OCI-LY7 (cell line): ENCODE measurements around the gene ZDHHC5. TPM values are rescaled to one million over a fixed set of nuclear protein-coding genes. Genes with fewer than 3 reads are reported as not detected.

Source experiments
- BruUV-seq: library from RNA; stranded (reverse); fragments of 400-500 nt; replicated peaks from 2 replicates; lab custom pipeline; 2021; lab: Mats Ljungman, UMichigan
- CTCF ChIA-PET: fragments of 300-600 bp; sonication (Branson Sonifier 250); formaldehyde crosslinking; loops from one replicate; lab custom pipeline; 2022; ENCODE audit warnings: antibody characterized with exemption; ENCODE audit not compliant: unreplicated experiment; lab: Charles Lee
- POLR2A ChIA-PET: fragments of 300-600 bp; sonication (Branson Sonifier 250); formaldehyde crosslinking; loops from one replicate; lab custom pipeline; 2022; ENCODE audit warnings: antibody characterized with exemption; lab: Charles Lee
- DNase-seq: peaks from one replicate; pipeline ENCODE4 v3.0.0-alpha.2; 2015; ENCODE audit warnings: low spot score
- H2AFZ ChIP-seq: fragments of 200-600 bp; sonication (generic), shearing (Covaris generic); 2 replicates; pipeline ENCODE4 v1.6.1; 2014; ENCODE audit warnings: mild to moderate bottlenecking, antibody characterized with exemption, low read length, moderate library complexity
- H3K27ac ChIP-seq: fragments of 200-600 bp; sonication (generic); 2 replicates; pipeline ENCODE4 v1.5.1; 2014; ENCODE audit warnings: mixed run types, low read depth, mild to moderate bottlenecking, moderate library complexity, low read length, inconsistent platforms; ENCODE audit not compliant: poor library complexity, severe bottlenecking
- H3K36me3 ChIP-seq: fragments of 200-600 bp; sonication (generic); 2 replicates; pipeline ENCODE4 v1.6.1; 2014; ENCODE audit warnings: mild to moderate bottlenecking, antibody characterized with exemption, low read length, moderate library complexity, mixed read lengths; ENCODE audit not compliant: insufficient read depth
- H3K4me1 ChIP-seq: fragments of 200-600 bp; sonication (generic); 2 replicates; pipeline ENCODE4 v1.5.1; 2014; ENCODE audit warnings: mild to moderate bottlenecking, low read length; ENCODE audit not compliant: insufficient read depth, poor library complexity, severe bottlenecking
- H3K4me2 ChIP-seq: fragments of 200-600 bp; sonication (generic); 2 replicates; pipeline ENCODE4 v1.6.1; 2014; ENCODE audit warnings: mild to moderate bottlenecking, low read length
- H3K4me3 ChIP-seq: fragments of 200-600 bp; sonication (generic); 2 replicates; pipeline ENCODE4 v1.5.1; 2014; ENCODE audit warnings: mild to moderate bottlenecking, low read depth, low read length; ENCODE audit not compliant: poor library complexity, severe bottlenecking
- H3K79me2 ChIP-seq: fragments of 200-600 bp; sonication (generic); 2 replicates; pipeline ENCODE4 v1.6.1; 2016; ENCODE audit warnings: low read depth, mild to moderate bottlenecking, low read length, moderate library complexity, mixed read lengths; ENCODE audit not compliant: insufficient read depth
- H3K9me2 ChIP-seq: fragments of 200-600 bp; sonication (generic); 2 replicates; pipeline ENCODE4 v1.6.1; 2016; ENCODE audit warnings: mild to moderate bottlenecking, low read length, mixed read lengths; ENCODE audit not compliant: insufficient read depth
- H3K9me3 ChIP-seq: fragments of 200-600 bp; sonication (generic); 2 replicates; pipeline ENCODE4 v1.6.1; 2014; ENCODE audit warnings: mild to moderate bottlenecking, mixed run types, low read length, mixed read lengths
- H4K20me1 ChIP-seq: fragments of 200-600 bp; sonication (generic); 2 replicates; pipeline ENCODE4 v1.6.1; 2014; ENCODE audit warnings: mild to moderate bottlenecking, antibody characterized with exemption, low read length, moderate library complexity, mixed read lengths; ENCODE audit not compliant: insufficient read depth
- EZH2phosphoT487 ChIP-seq: fragments of 200-600 bp; sonication (generic); IDR thresholded peaks from 2 replicates; pipeline ENCODE4 v1.6.1; 2018; ENCODE audit warnings: low read depth, borderline replicate concordance, mild to moderate bottlenecking, mixed run types, antibody characterized with exemption, low read length, moderate library complexity, mixed read lengths
- intact Hi-C: fragments of 100-400 bp; cut with micrococcal nuclease; formaldehyde crosslinking; loops from one replicate; pipeline ENCODE4 v1.10.0; 2022; ENCODE audit not compliant: unreplicated experiment
- total RNA-seq, 2 experiments: library from RNA; depleted of rRNA in 1 of 2; stranded (reverse); fragments of >200 nt in 1 of 2; shearing (Covaris generic) in 1 of 2; gene quantifications; 2 replicates each; pipeline ENCODE4 v1.2.3, GENCODE V29; 2014 to 2022
- TF ChIP-seq, protein P1 (sequence below): fragments of 200-600 bp; sonication (generic); conservative IDR thresholded peaks from 2 replicates; pipeline ENCODE4 v1.5.1; 2014; ENCODE audit warnings: mild to moderate bottlenecking, antibody characterized with exemption, low read length, moderate library complexity, mixed read lengths

The ZDHHC5 gene
- total RNA-seq, 2 experiments from 2014 or later = 27.5 to 57.4 TPM

- H4K20me1 ChIP-seq = peaks cover 6% of the 10 kb centered on the region; the same call in 1 of the 2 replicates
- no peak for DNase-seq
- peaks cover 20% of the 10 kb centered on the region for H3K4me1 ChIP-seq
- BruUV-seq = TSS peak; percentile 68
- peak overlapping the region; percentile 77 for H3K27ac ChIP-seq
- H3K4me2 ChIP-seq = peak overlapping the region; percentile 90
- peaks cover 22% of the 10 kb centered on the region for H3K79me2 ChIP-seq
- POLR2A ChIA-PET = interaction anchor here (0.6 to 1.2 kb wide), 5 partner anchors 15 to 690 kb away, joined by 3 to 6 read pairs (median 4); partner anchors contain the start of gene MED19
- peak overlapping the region; percentile 64; the same call in 1 of the 2 replicates for H2AFZ ChIP-seq
- TF ChIP-seq, protein P1, sequence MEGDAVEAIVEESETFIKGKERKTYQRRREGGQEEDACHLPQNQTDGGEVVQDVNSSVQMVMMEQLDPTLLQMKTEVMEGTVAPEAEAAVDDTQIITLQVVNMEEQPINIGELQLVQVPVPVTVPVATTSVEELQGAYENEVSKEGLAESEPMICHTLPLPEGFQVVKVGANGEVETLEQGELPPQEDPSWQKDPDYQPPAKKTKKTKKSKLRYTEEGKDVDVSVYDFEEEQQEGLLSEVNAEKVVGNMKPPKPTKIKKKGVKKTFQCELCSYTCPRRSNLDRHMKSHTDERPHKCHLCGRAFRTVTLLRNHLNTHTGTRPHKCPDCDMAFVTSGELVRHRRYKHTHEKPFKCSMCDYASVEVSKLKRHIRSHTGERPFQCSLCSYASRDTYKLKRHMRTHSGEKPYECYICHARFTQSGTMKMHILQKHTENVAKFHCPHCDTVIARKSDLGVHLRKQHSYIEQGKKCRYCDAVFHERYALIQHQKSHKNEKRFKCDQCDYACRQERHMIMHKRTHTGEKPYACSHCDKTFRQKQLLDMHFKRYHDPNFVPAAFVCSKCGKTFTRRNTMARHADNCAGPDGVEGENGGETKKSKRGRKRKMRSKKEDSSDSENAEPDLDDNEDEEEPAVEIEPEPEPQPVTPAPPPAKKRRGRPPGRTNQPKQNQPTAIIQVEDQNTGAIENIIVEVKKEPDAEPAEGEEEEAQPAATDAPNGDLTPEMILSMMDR = no peak
- TF ChIP-seq EZH2phosphoT487 = no peak
- H3K36me3 ChIP-seq = peaks cover 92% of the 10 kb centered on the region
- CTCF ChIA-PET = no interaction called here
- H3K9me2 ChIP-seq = no peaks in the 10 kb centered on the region
- peak overlapping the region; percentile 97 for H3K4me3 ChIP-seq
- intact Hi-C loops = loop anchor here (5.0 to 10.0 kb wide), 3 partner anchors 405 to 835 kb away; partner anchors contain the start of genes LPXN, P2RX3, SSRP1 and ZFP91
- no peaks in the 10 kb centered on the region for H3K9me3 ChIP-seq
Measured at GRCh38 chr11:57742087-57742452, 74.2 kb downstream of the ZDHHC5 start.

- Histone ChIP-seq H3K36me3 (peaks cover 79% of the 10 kb centered on the region), H3K27ac (no peak overlapping the region), H3K79me2 (peaks cover 22% of the 10 kb centered on the region), H4K20me1 (peaks cover 6% of the 10 kb centered on the region; the same call in 1 of the 2 replicates), H3K9me3 (no peaks in the 10 kb centered on the region), H3K4me3 (no peak overlapping the region), H3K4me1 (peaks cover 20% of the 10 kb centered on the region), H3K9me2 (no peaks in the 10 kb centered on the region), H2AFZ (no peak overlapping the region), H3K4me2 (no peak overlapping the region)
- BruUV-seq = no TSS peak
- no peak for DNase-seq
- intact Hi-C loops = loop anchor here (5.0 to 10.0 kb wide), 3 partner anchors 407 to 833 kb away; partner anchors contain the start of genes LPXN, P2RX3, SSRP1 and ZFP91
- CTCF ChIA-PET = no interaction called here
- TF ChIP-seq EZH2phosphoT487 = no peak
- TF ChIP-seq, protein P1 = no peak
- POLR2A ChIA-PET = interaction anchor here (0.6 to 1.5 kb wide), 4 partner anchors 17 to 57 kb away, joined by 3 to 4 read pairs (median 4); no protein-coding TSS in a partner anchor
Measured at GRCh38 chr11:57744357-57744756, 76.4 kb downstream of the ZDHHC5 start.

GRCh38 chr11:57745206-57745605 is 77.3 kb downstream of the ZDHHC5 start:
- TF ChIP-seq, protein P1 = no peak
- TF ChIP-seq EZH2phosphoT487 = no peak
- Histone ChIP-seq H3K9me3 (no peaks in the 10 kb centered on the region), H3K36me3 (peaks cover 71% of the 10 kb centered on the region), H3K4me1 (peaks cover 19% of the 10 kb centered on the region), H2AFZ (no peak overlapping the region), H3K9me2 (no peaks in the 10 kb centered on the region), H3K4me2 (no peak overlapping the region), H4K20me1 (peaks cover 6% of the 10 kb centered on the region; the same call in 1 of the 2 replicates), H3K27ac (no peak overlapping the region), H3K4me3 (no peak overlapping the region), H3K79me2 (peaks cover 22% of the 10 kb centered on the region)
- ChIA-PET POLR2A (interaction anchor here (0.6 to 1.1 kb wide), 3 partner anchors 8 to 45 kb away, joined by 3 read pairs; no protein-coding TSS in a partner anchor), CTCF (no interaction called here)
- no peak for DNase-seq
- intact Hi-C loops = loop anchor here (10.0 kb wide), 1 partner anchor 780 kb away; no protein-coding TSS in a partner anchor
- BruUV-seq = no TSS peak
